Measurements from ENCODE around the gene MED12L.
"Not testable (repeated sequence)": the region's sequence is repeated elsewhere in the genome, so short reads cannot be mapped to it uniquely, and the experiment has no call there.

Gene MED12L

GRCh38 chr3:151076626-151077025 is 8.8 kb upstream of the MED12L start:
- H4K20me1 ChIP-seq (ENCODE audit: insufficient read depth, low read length), result no peaks in the 10 kb centered on the region
- TF ChIP-seq, protein P1, sequence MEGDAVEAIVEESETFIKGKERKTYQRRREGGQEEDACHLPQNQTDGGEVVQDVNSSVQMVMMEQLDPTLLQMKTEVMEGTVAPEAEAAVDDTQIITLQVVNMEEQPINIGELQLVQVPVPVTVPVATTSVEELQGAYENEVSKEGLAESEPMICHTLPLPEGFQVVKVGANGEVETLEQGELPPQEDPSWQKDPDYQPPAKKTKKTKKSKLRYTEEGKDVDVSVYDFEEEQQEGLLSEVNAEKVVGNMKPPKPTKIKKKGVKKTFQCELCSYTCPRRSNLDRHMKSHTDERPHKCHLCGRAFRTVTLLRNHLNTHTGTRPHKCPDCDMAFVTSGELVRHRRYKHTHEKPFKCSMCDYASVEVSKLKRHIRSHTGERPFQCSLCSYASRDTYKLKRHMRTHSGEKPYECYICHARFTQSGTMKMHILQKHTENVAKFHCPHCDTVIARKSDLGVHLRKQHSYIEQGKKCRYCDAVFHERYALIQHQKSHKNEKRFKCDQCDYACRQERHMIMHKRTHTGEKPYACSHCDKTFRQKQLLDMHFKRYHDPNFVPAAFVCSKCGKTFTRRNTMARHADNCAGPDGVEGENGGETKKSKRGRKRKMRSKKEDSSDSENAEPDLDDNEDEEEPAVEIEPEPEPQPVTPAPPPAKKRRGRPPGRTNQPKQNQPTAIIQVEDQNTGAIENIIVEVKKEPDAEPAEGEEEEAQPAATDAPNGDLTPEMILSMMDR (IDR thresholded peaks at IDR 0.05; ENCODE audit: low read length), result no peak
- no peak for TF ChIP-seq EZH2 (IDR thresholded peaks at IDR 0.05; ENCODE audit: borderline replicate concordance, low read length)
- no peak overlapping the region for H3K4me3 ChIP-seq (ENCODE audit: low read depth, low read length, poor library complexity, severe bottlenecking)
- no peaks in the 10 kb centered on the region for H3K9me2 ChIP-seq (ENCODE audit: low read depth, low read length)
- H3K79me2 ChIP-seq (ENCODE audit: insufficient read depth, low read length), result no peaks in the 10 kb centered on the region
- H3K4me2 ChIP-seq (ENCODE audit: low read length), result no peak overlapping the region
- no peak overlapping the region for H3K9ac ChIP-seq (ENCODE audit: low read length)
- H2AFZ ChIP-seq (ENCODE audit: low read length), result no peak overlapping the region
- H3K9me3 ChIP-seq (ENCODE audit: low read length), result no peaks in the 10 kb centered on the region
- H3K27me3 ChIP-seq (ENCODE audit: insufficient read depth, low read length), result no peaks in the 10 kb centered on the region; the same call in 1 of the 2 replicates
- no peaks in the 10 kb centered on the region for H3K4me1 ChIP-seq (ENCODE audit: insufficient read depth, low read length, severe bottlenecking)
- H3F3A ChIP-seq (ENCODE audit: insufficient read depth, low read length), result no peaks in the 10 kb centered on the region
- no peak overlapping the region for H3K27ac ChIP-seq (ENCODE audit: low read depth, low read length, poor library complexity, severe bottlenecking)
- H3K36me3 ChIP-seq (ENCODE audit: insufficient read depth, low read length), result no peaks in the 10 kb centered on the region

- H3K9me2 ChIP-seq (ENCODE audit: low read depth, low read length); H3K4me1 ChIP-seq (ENCODE audit: insufficient read depth, low read length, severe bottlenecking); H3K27me3 ChIP-seq (ENCODE audit: insufficient read depth, low read length); H3K9me3 ChIP-seq (ENCODE audit: low read length); H3K4me3 ChIP-seq (ENCODE audit: low read depth, low read length, poor library complexity, severe bottlenecking); H3K4me2 ChIP-seq (ENCODE audit: low read length); H2AFZ ChIP-seq (ENCODE audit: low read length); H3K9ac ChIP-seq (ENCODE audit: low read length); H3K36me3 ChIP-seq (ENCODE audit: insufficient read depth, low read length); H3K79me2 ChIP-seq (ENCODE audit: insufficient read depth, low read length); H3K27ac ChIP-seq (ENCODE audit: low read depth, low read length, poor library complexity, severe bottlenecking); H4K20me1 ChIP-seq (ENCODE audit: insufficient read depth, low read length); H3F3A ChIP-seq (ENCODE audit: insufficient read depth, low read length): not testable (repeated sequence)
Measured at GRCh38 chr3:151081082-151081481, 4.4 kb upstream of the MED12L start.

- H3K4me3 ChIP-seq (ENCODE audit: low read depth, low read length, poor library complexity, severe bottlenecking), result no peak overlapping the region
- no peak overlapping the region for H2AFZ ChIP-seq (ENCODE audit: low read length)
- no peaks in the 10 kb centered on the region for H4K20me1 ChIP-seq (ENCODE audit: insufficient read depth, low read length)
- H3K4me1 ChIP-seq (ENCODE audit: insufficient read depth, low read length, severe bottlenecking), result peaks cover 18% of the 10 kb centered on the region
- H3K9me3 ChIP-seq (ENCODE audit: low read length), result no peaks in the 10 kb centered on the region
- no peak overlapping the region for H3K27ac ChIP-seq (ENCODE audit: low read depth, low read length, poor library complexity, severe bottlenecking)
- no peaks in the 10 kb centered on the region for H3F3A ChIP-seq (ENCODE audit: insufficient read depth, low read length)
- H3K9me2 ChIP-seq (ENCODE audit: low read depth, low read length), result no peaks in the 10 kb centered on the region
- peaks cover under 1% of the 10 kb centered on the region; the same call in 1 of the 2 replicates for H3K36me3 ChIP-seq (ENCODE audit: insufficient read depth, low read length)
- H3K27me3 ChIP-seq (ENCODE audit: insufficient read depth, low read length), result no peaks in the 10 kb centered on the region
- H3K4me2 ChIP-seq (ENCODE audit: low read length), result no peak overlapping the region
- H3K9ac ChIP-seq (ENCODE audit: low read length), result no peak overlapping the region
- TF ChIP-seq, protein P1 (IDR thresholded peaks at IDR 0.05; ENCODE audit: low read length), result no peak
- no peak for TF ChIP-seq EZH2 (IDR thresholded peaks at IDR 0.05; ENCODE audit: borderline replicate concordance, low read length)
- no peaks in the 10 kb centered on the region for H3K79me2 ChIP-seq (ENCODE audit: insufficient read depth, low read length)
Measured at GRCh38 chr3:151082880-151083838, 2.3 kb upstream of the MED12L start.
